Mucosa of rectum (tissue), 2 donors: ENCODE measurements around the gene SLC9A9.
A peak's percentile ranks its signal among the peaks of the same experiment; 100 is the strongest.

Experiments
- H3K27ac ChIP-seq, 2 donors: one replicate each; pipeline ENCODE4 v1.7.0; 2013; ENCODE audit warnings: inconsistent platforms in 2 of 2, low read depth in 2 of 2, low read length in 2 of 2
- H3K27me3 ChIP-seq, 2 donors: one replicate each; pipeline ENCODE4 v1.7.0; 2013; ENCODE audit warnings: low read length in 2 of 2; ENCODE audit not compliant: control insufficient read depth in 2 of 2, insufficient read depth in 2 of 2
- H3K36me3 ChIP-seq, 2 donors: one replicate each; pipeline ENCODE4 v1.7.0; 2013; ENCODE audit warnings: low read length in 2 of 2; ENCODE audit not compliant: control insufficient read depth in 2 of 2, insufficient read depth in 2 of 2
- H3K4me1 ChIP-seq, 2 donors: one replicate each; pipeline ENCODE4 v1.7.0; 2013; ENCODE audit warnings: low read length in 2 of 2, mild to moderate bottlenecking in 1 of 2; ENCODE audit not compliant: control insufficient read depth in 2 of 2, insufficient read depth in 2 of 2
- H3K4me3 ChIP-seq, 2 donors: one replicate each; pipeline ENCODE4 v1.7.0; 2013; ENCODE audit warnings: low read length in 2 of 2
- H3K9ac ChIP-seq, 2 donors: one replicate each; pipeline ENCODE4 v1.7.0; 2013; ENCODE audit warnings: low read length in 2 of 2, low read depth in 1 of 2, mild to moderate bottlenecking in 1 of 2
- H3K9me3 ChIP-seq, 2 donors: one replicate each; pipeline ENCODE4 v1.7.0; 2013; ENCODE audit warnings: low read length in 2 of 2; ENCODE audit not compliant: control insufficient read depth in 2 of 2
- donor health status: healthy.
- donor health status: Normal muscosa, but diverticular disease.

SLC9A9 gene

GRCh38 chr3:143562789-143563188 lies 285.5 kb downstream of the SLC9A9 start:
- Histone ChIP-seq H3K27me3 (no peaks in the 10 kb centered on the region), H3K9me3 (peaks cover 0 to 3% of the 10 kb centered on the region in 2 donors), H3K4me1 (peaks cover 0 to 6% of the 10 kb centered on the region in 2 donors), H3K27ac (no peak overlapping the region), H3K9ac (no peak overlapping the region), H3K36me3 (no peaks in the 10 kb centered on the region), H3K4me3 (no peak overlapping the region)

- no peak overlapping the region for H3K9ac ChIP-seq
- peaks cover 0 to 3% of the 10 kb centered on the region in 2 donors for H3K9me3 ChIP-seq
- H3K4me3 ChIP-seq, result no peak overlapping the region
- H3K4me1 ChIP-seq, result no peaks in the 10 kb centered on the region
- no peak overlapping the region for H3K27ac ChIP-seq
- no peaks in the 10 kb centered on the region for H3K36me3 ChIP-seq
- no peaks in the 10 kb centered on the region for H3K27me3 ChIP-seq
Measured at GRCh38 chr3:143559296-143559695, 289.0 kb downstream of the SLC9A9 start.

GRCh38 chr3:143552851-143553250 lies 295.4 kb downstream of the SLC9A9 start:
- no peak overlapping the region for H3K4me3 ChIP-seq
- H3K27ac ChIP-seq, result no peak overlapping the region
- no peaks in the 10 kb centered on the region for H3K4me1 ChIP-seq
- H3K9ac ChIP-seq, result no peak overlapping the region
- H3K9me3 ChIP-seq, result no peaks in the 10 kb centered on the region
- no peaks in the 10 kb centered on the region for H3K27me3 ChIP-seq
- H3K36me3 ChIP-seq, result no peaks in the 10 kb centered on the region

- Histone ChIP-seq H3K36me3 (no peaks in the 10 kb centered on the region), H3K27ac (no peak overlapping the region), H3K9ac (no peak overlapping the region), H3K9me3 (no peaks in the 10 kb centered on the region), H3K4me1 (no peaks in the 10 kb centered on the region), H3K27me3 (no peaks in the 10 kb centered on the region), H3K4me3 (no peak overlapping the region)
Measured at GRCh38 chr3:143551761-143552160, 296.5 kb downstream of the SLC9A9 start.

- Histone ChIP-seq H3K9me3 (no peaks in the 10 kb centered on the region), H3K9ac (no peak overlapping the region), H3K4me3 (no peak overlapping the region), H3K27ac (no peak overlapping the region), H3K36me3 (no peaks in the 10 kb centered on the region), H3K4me1 (no peaks in the 10 kb centered on the region), H3K27me3 (no peaks in the 10 kb centered on the region)
Measured at GRCh38 chr3:143548861-143549497, 299.3 kb downstream of the SLC9A9 start.

- Histone ChIP-seq H3K9ac (no peak overlapping the region), H3K36me3 (no peaks in the 10 kb centered on the region), H3K4me3 (no peak overlapping the region), H3K27me3 (no peaks in the 10 kb centered on the region), H3K27ac (no peak overlapping the region), H3K9me3 (no peaks in the 10 kb centered on the region), H3K4me1 (no peaks in the 10 kb centered on the region)
Measured at GRCh38 chr3:143548393-143548792, 299.9 kb downstream of the SLC9A9 start.

- Histone ChIP-seq H3K9ac (no peak overlapping the region), H3K4me3 (no peak overlapping the region), H3K27ac (no peak overlapping the region), H3K36me3 (no peaks in the 10 kb centered on the region), H3K9me3 (no peaks in the 10 kb centered on the region), H3K27me3 (no peaks in the 10 kb centered on the region), H3K4me1 (peaks cover 0 to 3% of the 10 kb centered on the region in 2 donors)
Measured at GRCh38 chr3:143538577-143538981, 309.7 kb downstream of the SLC9A9 start.

GRCh38 chr3:143538061-143538460 lies 310.2 kb downstream of the SLC9A9 start:
- no peaks in the 10 kb centered on the region for H3K27me3 ChIP-seq
- H3K9me3 ChIP-seq, result no peaks in the 10 kb centered on the region
- no peak overlapping the region for H3K9ac ChIP-seq
- H3K4me1 ChIP-seq, result peaks cover 0 to 3% of the 10 kb centered on the region in 2 donors
- H3K4me3 ChIP-seq, result no peak overlapping the region
- no peak overlapping the region for H3K27ac ChIP-seq
- no peaks in the 10 kb centered on the region for H3K36me3 ChIP-seq

- H3K36me3 ChIP-seq, result no peaks in the 10 kb centered on the region
- peaks cover 0 to 3% of the 10 kb centered on the region in 2 donors for H3K4me1 ChIP-seq
- no peaks in the 10 kb centered on the region for H3K9me3 ChIP-seq
- peak overlapping the region in 1 of 2 donors; percentile 6 for H3K27ac ChIP-seq
- no peak overlapping the region for H3K4me3 ChIP-seq
- no peaks in the 10 kb centered on the region for H3K27me3 ChIP-seq
- H3K9ac ChIP-seq, result no peak overlapping the region
Measured at GRCh38 chr3:143536817-143537535, 311.3 kb downstream of the SLC9A9 start.

- no peak overlapping the region for H3K9ac ChIP-seq
- H3K27ac ChIP-seq, result peak overlapping the region in 1 of 2 donors; percentile 6
- H3K36me3 ChIP-seq, result no peaks in the 10 kb centered on the region
- H3K27me3 ChIP-seq, result no peaks in the 10 kb centered on the region
- H3K4me1 ChIP-seq, result peaks cover 0 to 3% of the 10 kb centered on the region in 2 donors
- peak overlapping the region in 1 of 2 donors; percentile 23 for H3K4me3 ChIP-seq
- H3K9me3 ChIP-seq, result no peaks in the 10 kb centered on the region
Measured at GRCh38 chr3:143535994-143536784, 312.1 kb downstream of the SLC9A9 start.
